HL-60/S4 (cell line): ENCODE results near the gene EFCAB7.

ENCODE experiments used
- in situ Hi-C: fragments of 300-500 bp; cut with MboI; formaldehyde crosslinking; loops from 2 replicates; pipeline ENCODE4 v1.14.3; 2022; ENCODE audit warnings: low sequenced_read_pairs

EFCAB7 gene

GRCh38 chr1:63522891-63523728, at the start of gene EFCAB7, which contains the start of gene ITGB3BP:
TSS of gene EFCAB7 (plus strand) at chr1:63523525. CDS start at chr1:63525573, 2,048 bp downstream.
TSS of gene ITGB3BP (minus strand) at chr1:63523225. CDS start at chr1:63523133, 92 bp downstream.
- in situ Hi-C loops: no loop called here

- in situ Hi-C loops: no loop called here
Measured at GRCh38 chr1:63475761-63476160, 47.6 kb upstream of the EFCAB7 start.

GRCh38 chr1:63480057-63480456, 43.3 kb upstream of the EFCAB7 start:
- in situ Hi-C loops: no loop called here

- in situ Hi-C loops: no loop called here
Measured at GRCh38 chr1:63486629-63487028, 36.7 kb upstream of the EFCAB7 start.

GRCh38 chr1:63487336-63488065, 35.8 kb upstream of the EFCAB7 start:
- in situ Hi-C loops: no loop called here

- in situ Hi-C loops: no loop called here
Measured at GRCh38 chr1:63497577-63497976, 25.7 kb upstream of the EFCAB7 start.

GRCh38 chr1:63498106-63498505, 25.2 kb upstream of the EFCAB7 start:
- in situ Hi-C loops: no loop called here

- in situ Hi-C loops: no loop called here
Measured at GRCh38 chr1:63501256-63501655, 22.1 kb upstream of the EFCAB7 start.

GRCh38 chr1:63506782-63507181, 16.5 kb upstream of the EFCAB7 start:
- in situ Hi-C loops: no loop called here

GRCh38 chr1:63509718-63510117, 13.6 kb upstream of the EFCAB7 start:
- in situ Hi-C loops: no loop called here

GRCh38 chr1:63512584-63512983, 10.7 kb upstream of the EFCAB7 start:
- in situ Hi-C loops: no loop called here

- in situ Hi-C loops: no loop called here
Measured at GRCh38 chr1:63516629-63517028, 6.7 kb upstream of the EFCAB7 start.

GRCh38 chr1:63523738-63524137, 413 bp downstream of the EFCAB7 start:
- in situ Hi-C loops: no loop called here

- in situ Hi-C loops: no loop called here
Measured at GRCh38 chr1:63524201-63524600, 876 bp downstream of the EFCAB7 start.

GRCh38 chr1:63532727-63533126, 9.4 kb downstream of the EFCAB7 start:
- in situ Hi-C loops: no loop called here

- in situ Hi-C loops: no loop called here
Measured at GRCh38 chr1:63533931-63534330, 10.6 kb downstream of the EFCAB7 start.

- in situ Hi-C loops: no loop called here
Measured at GRCh38 chr1:63534406-63534805, 11.1 kb downstream of the EFCAB7 start.

- in situ Hi-C loops: no loop called here
Measured at GRCh38 chr1:63537006-63537405, 13.7 kb downstream of the EFCAB7 start.

GRCh38 chr1:63537940-63538339, 14.6 kb downstream of the EFCAB7 start:
- in situ Hi-C loops: no loop called here

GRCh38 chr1:63545780-63546179, 22.5 kb downstream of the EFCAB7 start:
- in situ Hi-C loops: no loop called here

- in situ Hi-C loops: no loop called here
Measured at GRCh38 chr1:63547621-63548294, 24.4 kb downstream of the EFCAB7 start.
